HG02759 (cell line): ENCODE results near the gene CAPN12.
A peak's percentile ranks its signal among the peaks of the same experiment; 100 is the strongest.
"Not testable (repeated sequence)": the region's sequence is repeated elsewhere in the genome, so short reads cannot be mapped to it uniquely, and the experiment has no call there.

Source experiments
- ATAC-seq: cut with Tn5 transposase; IDR thresholded peaks from one replicate; pipeline ENCODE4 v1.9.1; 2021; ENCODE audit warnings: mild to moderate bottlenecking, moderate library complexity; ENCODE audit not compliant: unreplicated experiment

The CAPN12 gene

GRCh38 chr19:38770949-38771275 is 26.6 kb upstream of the CAPN12 start:
- ATAC-seq, result peak; percentile 65

GRCh38 chr19:38770228-38770948 is 26.1 kb upstream of the CAPN12 start:
- ATAC-seq, result peak; percentile 11

- peak; percentile 78 for ATAC-seq
These were observed 25.4 kb upstream of the CAPN12 start for GRCh38 chr19:38769635-38770211.

- ATAC-seq, result no peak
These were observed 22.2 kb upstream of the CAPN12 start for GRCh38 chr19:38766276-38767047.

GRCh38 chr19:38765214-38765613 is 20.9 kb upstream of the CAPN12 start:
- ATAC-seq, result no peak

GRCh38 chr19:38763795-38764220 is 19.5 kb upstream of the CAPN12 start:
- ATAC-seq, result no peak

- not testable (repeated sequence) for ATAC-seq
These were observed 17.7 kb upstream of the CAPN12 start for GRCh38 chr19:38761884-38762389.

GRCh38 chr19:38760805-38761517 is 16.7 kb upstream of the CAPN12 start:
- ATAC-seq, result not testable (repeated sequence)

- ATAC-seq, result no peak
These were observed 15.3 kb upstream of the CAPN12 start for GRCh38 chr19:38759590-38760003.

GRCh38 chr19:38754196-38754595 is 9.9 kb upstream of the CAPN12 start:
- ATAC-seq, result not testable (repeated sequence)

GRCh38 chr19:38753783-38754182 is 9.5 kb upstream of the CAPN12 start:
- ATAC-seq, result not testable (repeated sequence)

- ATAC-seq, result no peak
These were observed 1.0 kb upstream of the CAPN12 start for GRCh38 chr19:38745316-38745715.

GRCh38 chr19:38744874-38745273 is 600 bp upstream of the CAPN12 start:
- no peak for ATAC-seq

- no peak for ATAC-seq
These were observed 628 bp downstream of the CAPN12 start for GRCh38 chr19:38743394-38744297.

- no peak for ATAC-seq
These were observed 1.4 kb downstream of the CAPN12 start for GRCh38 chr19:38742906-38743305.

- no peak for ATAC-seq
These were observed 2.0 kb downstream of the CAPN12 start for GRCh38 chr19:38742296-38742695.

GRCh38 chr19:38741670-38742069 is 2.6 kb downstream of the CAPN12 start:
- ATAC-seq, result no peak

- ATAC-seq, result no peak
These were observed 3.3 kb downstream of the CAPN12 start for GRCh38 chr19:38740932-38741331.

- ATAC-seq, result no peak
These were observed 4.0 kb downstream of the CAPN12 start for GRCh38 chr19:38740257-38740592.
